HG02852 (cell line): ENCODE data around the gene B3GNT2.
"Not testable (repeated sequence)": the region's sequence is repeated elsewhere in the genome, so short reads cannot be mapped to it uniquely, and the experiment has no call there.

Experiments
- ATAC-seq: cut with Tn5 transposase; IDR thresholded peaks from one replicate; pipeline ENCODE4 v1.9.1; 2021; ENCODE audit warnings: mild to moderate bottlenecking, moderate library complexity; ENCODE audit not compliant: unreplicated experiment

B3GNT2 gene

GRCh38 chr2:62231541-62231940, 35.6 kb downstream of the B3GNT2 start:
- no peak for ATAC-seq

- ATAC-seq: no peak
These were observed 39.1 kb downstream of the B3GNT2 start for GRCh38 chr2:62234755-62235655.

GRCh38 chr2:62236499-62236898, 40.6 kb downstream of the B3GNT2 start:
- ATAC-seq: no peak

GRCh38 chr2:62238236-62238635, 42.3 kb downstream of the B3GNT2 start:
- ATAC-seq: no peak

- ATAC-seq: no peak
These were observed 44.6 kb downstream of the B3GNT2 start for GRCh38 chr2:62240546-62240945.

- ATAC-seq: no peak
These were observed 48.1 kb downstream of the B3GNT2 start for GRCh38 chr2:62243983-62244382.

GRCh38 chr2:62248226-62248625, 52.3 kb downstream of the B3GNT2 start:
- no peak for ATAC-seq

- ATAC-seq: no peak
These were observed 54.3 kb downstream of the B3GNT2 start for GRCh38 chr2:62250239-62250638.

GRCh38 chr2:62254424-62255266, 58.7 kb downstream of the B3GNT2 start:
- no peak for ATAC-seq

- no peak for ATAC-seq
These were observed 61.6 kb downstream of the B3GNT2 start for GRCh38 chr2:62257466-62257865.

GRCh38 chr2:62263076-62263715, 67.3 kb downstream of the B3GNT2 start:
- no peak for ATAC-seq

- ATAC-seq: no peak
These were observed 68.3 kb downstream of the B3GNT2 start for GRCh38 chr2:62264186-62264585.

- no peak for ATAC-seq
These were observed 69.2 kb downstream of the B3GNT2 start for GRCh38 chr2:62265106-62265505.

- no peak for ATAC-seq
These were observed 70.6 kb downstream of the B3GNT2 start for GRCh38 chr2:62266433-62267038.

- ATAC-seq: no peak
These were observed 71.8 kb downstream of the B3GNT2 start for GRCh38 chr2:62267696-62268095.

GRCh38 chr2:62268681-62269188, 72.8 kb downstream of the B3GNT2 start:
- not testable (repeated sequence) for ATAC-seq

GRCh38 chr2:62270728-62271127, 74.8 kb downstream of the B3GNT2 start:
- no peak for ATAC-seq
